Ovary (tissue), 9 donors: Measurements from ENCODE around the gene GLYATL1B. TPM values are rescaled to one million over a fixed set of nuclear protein-coding genes. Genes with fewer than 3 reads are reported as not detected.
"Not testable (repeated sequence)": the region's sequence is repeated elsewhere in the genome, so short reads cannot be mapped to it uniquely, and the experiment has no call there.

Experiments
- DNase-seq, 5 donors: peaks; one replicate each; pipeline ENCODE4 v3.0.0-alpha.2; 2019 to 2020
- H3K27ac ChIP-seq, 2 donors: fragments of 200-600 bp; one replicate each; pipeline versions ENCODE4 v1.5.1 to v1.8.0; 2019 to 2022
- H3K27me3 ChIP-seq: fragments of 200-600 bp; one replicate; pipeline ENCODE4 v1.8.0; 2022
- H3K36me3 ChIP-seq: fragments of 200-600 bp; sonication (generic); one replicate; pipeline ENCODE4 v1.5.1; 2019
- H3K4me1 ChIP-seq: one replicate; pipeline ENCODE4 v1.8.1; 2013; ENCODE audit warnings: mild to moderate bottlenecking, moderate library complexity; ENCODE audit not compliant: insufficient read depth
- H3K4me3 ChIP-seq: fragments of 200-600 bp; sonication (generic); one replicate; pipeline ENCODE4 v1.5.1; 2017
- H3K9me3 ChIP-seq, 2 donors: fragments of 200-600 bp in 1 of 2; sonication (generic) in 1 of 2; one replicate each; pipeline versions ENCODE4 v1.5.1 to v1.8.1; 2013 to 2019; ENCODE audit warnings: mild to moderate bottlenecking in 1 of 2, moderate library complexity in 1 of 2
- CTCF ChIP-seq, 3 donors: fragments of 450-650 bp in 2 of 3; fragments of 200-600 bp in 1 of 3; IDR thresholded peaks; one replicate each; pipeline versions ENCODE4 v1.5.1 to v1.8.0; 2016 to 2022; ENCODE audit warnings: antibody characterized with exemption in 3 of 3, mild to moderate bottlenecking in 1 of 3
- EP300 ChIP-seq: sonication (generic); formaldehyde crosslinking; IDR thresholded peaks from one replicate; pipeline ENCODE4 v1.6.1; 2017; ENCODE audit warnings: antibody characterized with exemption
- POLR2A ChIP-seq: fragments of 450-650 bp; IDR thresholded peaks from one replicate; pipeline ENCODE4 v1.6.1; 2017; ENCODE audit warnings: antibody characterized with exemption, mild to moderate bottlenecking, moderate library complexity
- WGBS, 3 donors: extraction: QIAGEN DNeasy Blood & Tissue Kit in 1 of 3; methylation state at CpG; one replicate each; pipeline versions ENCODE4 v1.1.5 to v1.1.7; 2013 to 2017; 5-methylcytosine and 5-hydroxymethylcytosine counted together
- intact Hi-C, 4 donors: fragments of 100-400 bp; cut with DNase I; formaldehyde crosslinking; loops; one replicate each; pipeline versions ENCODE4 v1.11.0 to v1.15.1; 2022 to 2023
- polyA plus RNA-seq, 2 donors: library from polyadenylated mRNA; stranded (reverse); fragments of 200-250 nt in 1 of 2; fragments of 350-450 nt in 1 of 2; fragmentation: Illumina TruSeq in 1 of 2; extraction: RNeasy Lipid Tissue Mini Kit (QIAGEN cat#74804) in 1 of 2; gene quantifications; one replicate each; pipeline ENCODE4 v1.2.3, GENCODE V29; 2013 to 2014
- total RNA-seq, 7 donors: library from RNA; depleted of rRNA in 2 of 7; stranded (reverse); fragments of >200 nt in 2 of 7; fragmentation: NEBNext Ultra II Directional in 3 of 7; extraction: Animal tissue kit (Norgen Biotek cat#: 25700) in 3 of 7; gene quantifications; one replicate each; pipeline versions ENCODE4 v1.1.0 to v1.2.4, GENCODE V29; 2016 to 2023
- donor health status: DM: no; HTN: no; CAD: no; lungs with moderate emphysema.
- donor health status: DM: no; HTN: no; CAD: no.
- donor health status: Bipolar disorder and iron deficiency.
- donor health status: DM: yes; HTN: yes; CAD: no.
- donor health status: DM: no; HTN: no; CAD: no.
- donor health status: DM: yes; HTN: yes; CAD: no.

GLYATL1B gene
- total and polyA plus RNA-seq, 9 donors, result not detected

GRCh38 chr11:59062602-59063529 is 23.2 kb upstream of the GLYATL1B start:
- TF ChIP-seq EP300 (no peak), CTCF (IDR thresholded peaks at IDR 0.05) (no peak), POLR2A (no peak)
- DNase-seq, result no peak
- intact Hi-C loops, result no loop called here
- Histone ChIP-seq H3K4me3 (no peak overlapping the region), H3K27ac (no peak overlapping the region), H3K4me1 (no peaks in the 10 kb centered on the region), H3K9me3 (no peaks in the 10 kb centered on the region), H3K27me3 (no peaks in the 10 kb centered on the region), H3K36me3 (no peaks in the 10 kb centered on the region)
- 45 to 69% (median 57%) methylated on average over 56 of the region's 56 CpGs for WGBS, 3 donors

- intact Hi-C loops, H3K4me3 ChIP-seq, DNase-seq, H3K9me3 ChIP-seq, H3K27ac ChIP-seq, H3K4me1 ChIP-seq, H3K36me3 ChIP-seq, H3K27me3 ChIP-seq: not testable (repeated sequence)
- WGBS, 3 donors, result 70 to 81% (median 78%) methylated on average over 14 of the region's 14 CpGs
Measured at GRCh38 chr11:59063996-59064727, 21.9 kb upstream of the GLYATL1B start.

GRCh38 chr11:59069087-59069486 is 17.0 kb upstream of the GLYATL1B start:
- 63 to 75% (median 67%) methylated on average over 1 of the region's 1 CpG for WGBS, 3 donors

GRCh38 chr11:59076876-59077571 is 9.1 kb upstream of the GLYATL1B start:
- Histone ChIP-seq H3K4me3 (no peak overlapping the region), H3K27me3 (no peaks in the 10 kb centered on the region), H3K9me3 (no peaks in the 10 kb centered on the region), H3K27ac (no peak overlapping the region), H3K36me3 (no peaks in the 10 kb centered on the region), H3K4me1 (no peaks in the 10 kb centered on the region)
- 83 to 91% (median 86%) methylated on average over 8 of the region's 8 CpGs for WGBS, 3 donors
- no peak for DNase-seq
- intact Hi-C loops, result no loop called here
- no peak for TF ChIP-seq CTCF (IDR thresholded peaks at IDR 0.05)
- TF ChIP-seq EP300, result no peak
- no peak for TF ChIP-seq POLR2A

More at GRCh38 chr11:59069087-59069486, 17.0 kb upstream of the GLYATL1B start:
- H3K9me3 ChIP-seq, result no peaks in the 10 kb centered on the region
- TF ChIP-seq EP300 (no peak), POLR2A (no peak), CTCF (IDR thresholded peaks at IDR 0.05) (no peak)
- no peaks in the 10 kb centered on the region for H3K36me3 ChIP-seq
- no peak for DNase-seq
- H3K4me1 ChIP-seq, result no peaks in the 10 kb centered on the region
- no peaks in the 10 kb centered on the region for H3K27me3 ChIP-seq
- no peak overlapping the region for H3K4me3 ChIP-seq
- H3K27ac ChIP-seq, result no peak overlapping the region
- intact Hi-C loops, result no loop called here
